ENCODE measurements around the gene ENO3. TPM values are rescaled to one million over a fixed set of nuclear protein-coding genes. Genes with fewer than 3 reads are reported as not detected.

Gene ENO3
- total and polyA plus RNA-seq, 2 donors (not counting 3 experiments of a cell fraction or from before 2014, with no cell fraction given), result 5.5 to 5.9 TPM

- BruUV-seq (replicated peaks), result no TSS peak
- Histone ChIP-seq H3K79me2 (ENCODE audit: control insufficient read depth, insufficient read depth, low read length) (no peaks in the 10 kb centered on the region), H3K4me2 (ENCODE audit: insufficient read depth, low read length) (no peak overlapping the region), H4K20me1 (replicated peaks; ENCODE audit: control insufficient read depth, extremely low read depth, insufficient read depth, low read length) (no peaks in the 10 kb centered on the region), H2AFZ (ENCODE audit: low read depth, low read length) (no peak overlapping the region), H3K27me3 (ENCODE audit: control insufficient read depth in 2 of 2, insufficient read depth in 2 of 2, low read length in 2 of 2) (no peaks in the 10 kb centered on the region), H3K36me3 (ENCODE audit: control insufficient read depth in 2 of 2, extremely low read depth in 1 of 2, insufficient read depth in 2 of 2, low read length in 2 of 2) (peaks cover 19 to 54% of the 10 kb centered on the region in 2 experiments), H3K27ac (ENCODE audit: insufficient read depth, low read depth, low read length) (no peak overlapping the region), H3K4me3 (replicated peaks in 1 of 3; ENCODE audit: insufficient read depth in 1 of 3, low read depth in 1 of 3, low read length in 3 of 3) (no peak overlapping the region), H3K9me3 (replicated peaks; ENCODE audit: control insufficient read depth, insufficient read depth, low read length) (no peaks in the 10 kb centered on the region), H3K9me1 (replicated peaks; ENCODE audit: control insufficient read depth, extremely low read depth, insufficient read depth, low read length) (no peaks in the 10 kb centered on the region), H3K4me1 (ENCODE audit: control insufficient read depth, extremely low read depth, insufficient read depth, low read length) (peaks cover 6% of the 10 kb centered on the region), H3K9ac (replicated peaks; ENCODE audit: extremely low read depth, insufficient read depth, low read length) (no peak overlapping the region)
- ChIA-PET CTCF (interaction anchor here (1.3 to 3.0 kb wide), 3 partner anchors 9 to 70 kb away, joined by 6 to 14 read pairs (median 10); partner anchors contain the start of gene CAMTA2), POLR2A (no interaction called here)
- TF ChIP-seq CTCF (IDR thresholded peaks at IDR 0.05; ENCODE audit: extremely low read depth in 1 of 2, insufficient read depth in 1 of 2, low read depth in 1 of 2, low read length in 2 of 2) (no peak), MYC (IDR thresholded peaks at IDR 0.05; ENCODE audit: low read depth, low read length) (no peak), POLR2AphosphoS5 (IDR thresholded peaks at IDR 0.05; ENCODE audit: insufficient read depth, low read depth, low read length) (no peak), JUN (IDR thresholded peaks at IDR 0.05; ENCODE audit: borderline replicate concordance, insufficient read depth, insufficient read length, low read depth) (no peak), EZH2 (IDR thresholded peaks at IDR 0.05; ENCODE audit: borderline replicate concordance, low read depth, low read length, severe bottlenecking) (no peak), MAX (IDR thresholded peaks at IDR 0.05; ENCODE audit: insufficient read depth, insufficient read length) (no peak), GATA2 (IDR thresholded peaks at IDR 0.05; ENCODE audit: insufficient read depth, insufficient read length, low read depth, low read length) (no peak), POLR2A (IDR thresholded peaks at IDR 0.05; ENCODE audit: low read depth, low read length) (no peak), FOS (IDR thresholded peaks at IDR 0.05; ENCODE audit: borderline replicate concordance, insufficient read depth, low read length) (no peak)
- FAIRE-seq, result no peak
- no peak for DNase-seq (ENCODE audit: low read depth, low spot score)
- intact Hi-C loops (cut with micrococcal nuclease) (no loop called here), dilution Hi-C loops (cut with MboI; ENCODE audit: extremely low pct_ligation_motif_present, low sequenced_read_pairs) (no loop called here)
Observed at GRCh38 chr17:4978726-4979125, 27.8 kb downstream of the ENO3 start.

All from endothelial cell of umbilical vein (primary cell).